ENCODE results near the gene AGO3.

Gene AGO3

DNA sequence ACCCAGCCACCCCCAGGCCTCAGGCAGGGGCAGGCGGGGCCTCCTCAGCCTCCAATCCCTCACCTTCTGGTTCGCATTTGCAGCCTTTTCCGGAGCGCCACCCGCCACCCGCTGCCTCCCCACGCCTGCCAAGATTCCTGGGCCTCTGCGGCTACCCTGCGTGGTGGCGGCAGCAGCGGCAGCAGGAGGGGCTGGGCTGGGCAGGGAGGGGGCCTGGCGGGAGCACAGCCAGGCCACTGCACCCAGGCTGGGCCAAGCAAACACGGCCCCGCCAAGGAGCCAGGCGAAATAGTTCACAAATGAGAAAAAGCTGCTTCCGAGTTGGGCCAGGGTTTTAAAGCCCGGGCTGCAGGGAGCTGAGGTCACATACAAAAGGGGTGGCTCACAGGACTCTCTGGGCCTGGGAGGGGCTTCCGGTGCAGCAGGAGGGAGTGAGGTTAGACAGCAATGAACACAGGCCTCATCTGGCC is 184.3 kb downstream of the AGO3 start:
- H3K36me3 Mint-ChIP-seq (ENCODE audit: low read depth), result no peaks in the 10 kb centered on the region
- no peaks in the 10 kb centered on the region for H3K9me3 Mint-ChIP-seq
- H3K27ac Mint-ChIP-seq, result no peak overlapping the region
- H3K27me3 Mint-ChIP-seq (ENCODE audit: low read depth), result peaks cover 8% of the 10 kb centered on the region
- H3K4me1 Mint-ChIP-seq (ENCODE audit: low read depth), result peaks cover 4% of the 10 kb centered on the region
- no peak overlapping the region for H3K4me3 Mint-ChIP-seq

DNA sequence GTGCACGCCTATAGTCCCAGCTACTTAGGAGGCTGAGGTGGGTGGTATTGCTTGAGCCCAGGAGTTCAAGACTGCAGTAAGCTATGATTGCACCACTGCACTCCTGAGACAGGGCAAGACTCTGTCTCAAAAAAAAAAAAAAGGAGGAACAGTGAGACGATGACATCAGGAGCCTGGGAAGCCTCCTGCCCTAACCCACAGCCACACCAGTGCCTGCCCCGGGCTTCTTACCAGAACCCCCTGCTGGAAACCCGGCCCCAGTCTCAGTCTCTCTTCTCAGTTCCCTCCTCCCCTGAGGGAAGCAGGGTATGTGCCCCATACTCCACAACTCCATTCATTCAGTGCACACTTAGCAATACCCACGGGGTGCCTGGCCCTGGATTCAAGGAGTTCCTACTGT is 185.0 kb downstream of the AGO3 start:
- Mint-ChIP-seq H3K4me3 (no peak overlapping the region), H3K27me3 (ENCODE audit: low read depth) (peaks cover 8% of the 10 kb centered on the region), H3K4me1 (ENCODE audit: low read depth) (peaks cover 4% of the 10 kb centered on the region), H3K36me3 (ENCODE audit: low read depth) (no peaks in the 10 kb centered on the region), H3K9me3 (no peaks in the 10 kb centered on the region), H3K27ac (no peak overlapping the region)

- no peaks in the 10 kb centered on the region for H3K36me3 Mint-ChIP-seq (ENCODE audit: low read depth)
- no peak overlapping the region for H3K4me3 Mint-ChIP-seq
- peaks cover 10% of the 10 kb centered on the region for H3K27me3 Mint-ChIP-seq (ENCODE audit: low read depth)
- no peaks in the 10 kb centered on the region for H3K9me3 Mint-ChIP-seq
- H3K4me1 Mint-ChIP-seq (ENCODE audit: low read depth), result no peaks in the 10 kb centered on the region
- H3K27ac Mint-ChIP-seq, result no peak overlapping the region
Observed at GRCh38 chr1:36116901-36117300, 186.0 kb downstream of the AGO3 start.

DNA sequence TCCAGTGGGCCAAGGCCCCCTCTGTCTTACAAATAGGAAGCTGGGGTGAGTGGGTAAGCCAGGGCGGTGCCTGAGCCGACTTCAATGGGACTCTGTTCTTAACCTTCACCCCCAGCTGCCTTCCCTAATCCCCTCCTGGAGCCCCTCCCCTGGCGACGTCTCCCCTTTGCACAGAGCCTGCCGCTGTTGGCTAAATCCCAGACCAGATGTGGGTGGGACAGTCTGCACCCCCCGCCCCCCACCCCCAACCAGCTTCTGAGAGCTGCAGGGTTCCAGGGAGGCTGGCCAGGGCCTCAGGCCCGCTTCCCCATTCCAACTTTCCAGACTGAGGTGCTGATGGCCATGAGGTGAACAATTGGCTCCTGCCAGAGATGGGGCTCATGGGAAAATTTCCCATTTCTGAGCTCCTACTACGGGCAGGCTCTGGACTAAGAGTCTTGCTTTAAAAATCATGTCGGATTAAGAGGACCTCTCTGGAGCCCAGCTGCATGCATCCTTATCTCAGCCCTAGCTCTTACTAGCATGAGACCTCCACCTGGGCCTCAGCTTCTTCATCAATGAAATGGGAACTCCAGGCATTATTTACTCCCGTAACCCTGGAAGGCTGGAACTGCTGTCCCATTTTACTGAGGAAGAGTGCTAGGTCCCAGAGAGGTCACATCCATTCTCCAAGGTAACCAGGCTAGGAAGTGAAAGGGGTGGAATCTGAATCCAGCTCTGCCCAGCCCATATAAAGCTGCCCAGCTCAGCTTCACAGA is 187.7 kb downstream of the AGO3 start:
- Mint-ChIP-seq H3K4me1 (ENCODE audit: low read depth) (peaks cover 4% of the 10 kb centered on the region), H3K36me3 (ENCODE audit: low read depth) (no peaks in the 10 kb centered on the region), H3K27ac (no peak overlapping the region), H3K4me3 (no peak overlapping the region), H3K27me3 (ENCODE audit: low read depth) (peaks cover 27% of the 10 kb centered on the region), H3K9me3 (no peaks in the 10 kb centered on the region)

GRCh38 chr1:36119456-36119855 is 188.6 kb downstream of the AGO3 start:
- no peak overlapping the region for H3K27ac Mint-ChIP-seq
- H3K4me3 Mint-ChIP-seq, result no peak overlapping the region
- H3K4me1 Mint-ChIP-seq (ENCODE audit: low read depth), result peaks cover 6% of the 10 kb centered on the region
- peaks cover 35% of the 10 kb centered on the region for H3K27me3 Mint-ChIP-seq (ENCODE audit: low read depth)
- no peaks in the 10 kb centered on the region for H3K9me3 Mint-ChIP-seq
- peaks cover 1% of the 10 kb centered on the region for H3K36me3 Mint-ChIP-seq (ENCODE audit: low read depth)

All from T-helper 1 cell treated with Interleukin-12 subunit alpha and Interleukin-12 subunit beta and Interleukin-4 antibody, amounts not matched to agents 30 μg/mL and 1 μg/mL, for 36 hours (primary cell).